ENCODE data around the gene LMX1B.
A peak's percentile ranks its signal among the peaks of the same experiment; 100 is the strongest.

Gene LMX1B

DNA sequence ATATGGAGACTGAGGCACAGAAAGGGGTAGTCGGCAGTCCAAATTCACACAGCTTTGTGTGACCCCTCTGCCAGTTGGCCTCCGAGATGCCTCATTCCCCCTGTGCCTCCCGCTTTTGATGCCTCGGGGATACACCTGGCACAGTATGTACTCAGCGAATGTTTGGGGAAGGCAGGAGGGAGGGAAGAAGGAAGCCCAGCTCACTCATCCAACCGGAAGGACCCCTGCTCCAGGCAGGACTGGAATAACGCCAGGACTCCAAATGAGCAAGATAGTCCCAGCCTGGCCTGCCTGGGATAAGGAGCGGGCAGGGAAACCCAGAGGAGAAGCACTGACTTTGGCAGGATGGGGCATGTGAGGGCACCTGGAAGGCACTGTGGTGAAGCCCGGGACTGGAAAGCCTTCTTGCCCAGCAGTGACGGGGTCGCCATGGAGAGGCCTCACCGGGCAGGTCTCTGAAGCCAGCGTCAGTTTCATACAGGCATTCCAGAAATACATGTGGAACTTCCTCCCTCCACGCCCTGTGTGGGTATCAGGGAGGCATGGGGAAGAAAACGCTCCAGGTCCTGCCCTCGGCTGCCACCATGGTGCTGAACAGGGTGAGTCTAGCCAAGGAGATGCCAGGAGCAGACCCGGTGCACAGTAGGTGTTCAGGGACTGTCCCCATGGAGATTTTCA lies 20.3 kb downstream of the LMX1B start:
- TF ChIP-seq, protein P1, sequence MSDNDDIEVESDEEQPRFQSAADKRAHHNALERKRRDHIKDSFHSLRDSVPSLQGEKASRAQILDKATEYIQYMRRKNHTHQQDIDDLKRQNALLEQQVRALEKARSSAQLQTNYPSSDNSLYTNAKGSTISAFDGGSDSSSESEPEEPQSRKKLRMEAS (IDR thresholded peaks at IDR 0.05): no peak
- TF ChIP-seq TEAD4 (IDR thresholded peaks at IDR 0.05) (no peak), EP300 (IDR thresholded peaks at IDR 0.05; ENCODE audit: borderline replicate concordance) (no peak), RAD21 (IDR thresholded peaks at IDR 0.05; ENCODE audit: low read depth) (no peak), YY1 (IDR thresholded peaks at IDR 0.05; ENCODE audit: low read depth) (no peak), ZBTB7A (IDR thresholded peaks at IDR 0.05; ENCODE audit: low read depth) (no peak), NFIC (IDR thresholded peaks at IDR 0.05) (no peak), FOXM1 (IDR thresholded peaks at IDR 0.05; ENCODE audit: borderline replicate concordance, low read depth) (no peak), CREB1 (IDR thresholded peaks at IDR 0.05; ENCODE audit: low read depth) (no peak), TCF12 (IDR thresholded peaks at IDR 0.05; ENCODE audit: low read depth) (no peak), CEBPB (IDR thresholded peaks at IDR 0.05) (no peak), EGR1 (IDR thresholded peaks at IDR 0.05) (no peak)
- TF ChIP-seq, protein P2, sequence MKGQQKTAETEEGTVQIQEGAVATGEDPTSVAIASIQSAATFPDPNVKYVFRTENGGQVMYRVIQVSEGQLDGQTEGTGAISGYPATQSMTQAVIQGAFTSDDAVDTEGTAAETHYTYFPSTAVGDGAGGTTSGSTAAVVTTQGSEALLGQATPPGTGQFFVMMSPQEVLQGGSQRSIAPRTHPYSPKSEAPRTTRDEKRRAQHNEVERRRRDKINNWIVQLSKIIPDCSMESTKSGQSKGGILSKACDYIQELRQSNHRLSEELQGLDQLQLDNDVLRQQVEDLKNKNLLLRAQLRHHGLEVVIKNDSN (IDR thresholded peaks at IDR 0.05): no peak

GRCh38 chr9:126635061-126635460 lies 21.3 kb downstream of the LMX1B start:
- TF ChIP-seq, protein P1 (IDR thresholded peaks at IDR 0.05): no peak
- TF ChIP-seq TCF12 (IDR thresholded peaks at IDR 0.05; ENCODE audit: low read depth): no peak
- no peak for TF ChIP-seq ZBTB7A (IDR thresholded peaks at IDR 0.05; ENCODE audit: low read depth)

DNA sequence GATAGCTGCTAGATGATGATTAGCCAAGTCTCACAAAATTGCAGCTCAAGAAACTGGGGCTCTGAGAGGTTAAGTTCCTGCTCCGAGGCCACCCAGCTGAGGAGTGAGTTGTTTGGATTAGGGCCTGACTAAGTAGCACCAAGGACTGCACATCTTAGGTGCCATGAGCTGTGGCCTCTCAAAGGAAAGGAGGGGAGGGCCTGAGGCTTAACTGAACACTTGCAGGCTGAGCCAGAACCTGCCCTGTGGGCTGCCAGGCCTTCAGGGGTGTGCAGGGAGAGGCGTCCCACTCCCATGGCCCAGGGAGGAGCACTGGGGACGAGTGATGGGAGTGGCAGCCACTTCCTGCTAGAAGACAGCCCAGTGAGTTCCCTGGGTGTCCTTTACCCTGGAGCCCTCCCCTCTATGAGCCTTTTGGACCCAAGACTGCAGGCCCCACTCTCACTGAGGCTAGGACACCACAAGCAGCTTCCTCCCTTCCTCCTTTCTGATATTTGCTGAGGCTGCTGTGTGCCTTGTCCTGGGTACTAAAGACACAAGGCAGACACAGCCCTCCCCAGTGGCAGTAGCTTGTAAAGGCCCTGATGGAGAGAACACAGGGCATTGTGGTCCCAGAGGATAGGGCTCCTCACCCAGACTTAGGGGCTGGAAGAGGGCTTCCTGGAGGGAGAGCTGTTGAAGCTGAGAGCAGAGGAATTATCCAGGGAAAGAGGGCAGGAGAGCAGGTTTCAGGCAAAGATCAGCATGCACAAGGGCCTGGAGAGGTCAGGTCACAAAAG lies 22.1 kb downstream of the LMX1B start:
- TF ChIP-seq, protein P3, sequence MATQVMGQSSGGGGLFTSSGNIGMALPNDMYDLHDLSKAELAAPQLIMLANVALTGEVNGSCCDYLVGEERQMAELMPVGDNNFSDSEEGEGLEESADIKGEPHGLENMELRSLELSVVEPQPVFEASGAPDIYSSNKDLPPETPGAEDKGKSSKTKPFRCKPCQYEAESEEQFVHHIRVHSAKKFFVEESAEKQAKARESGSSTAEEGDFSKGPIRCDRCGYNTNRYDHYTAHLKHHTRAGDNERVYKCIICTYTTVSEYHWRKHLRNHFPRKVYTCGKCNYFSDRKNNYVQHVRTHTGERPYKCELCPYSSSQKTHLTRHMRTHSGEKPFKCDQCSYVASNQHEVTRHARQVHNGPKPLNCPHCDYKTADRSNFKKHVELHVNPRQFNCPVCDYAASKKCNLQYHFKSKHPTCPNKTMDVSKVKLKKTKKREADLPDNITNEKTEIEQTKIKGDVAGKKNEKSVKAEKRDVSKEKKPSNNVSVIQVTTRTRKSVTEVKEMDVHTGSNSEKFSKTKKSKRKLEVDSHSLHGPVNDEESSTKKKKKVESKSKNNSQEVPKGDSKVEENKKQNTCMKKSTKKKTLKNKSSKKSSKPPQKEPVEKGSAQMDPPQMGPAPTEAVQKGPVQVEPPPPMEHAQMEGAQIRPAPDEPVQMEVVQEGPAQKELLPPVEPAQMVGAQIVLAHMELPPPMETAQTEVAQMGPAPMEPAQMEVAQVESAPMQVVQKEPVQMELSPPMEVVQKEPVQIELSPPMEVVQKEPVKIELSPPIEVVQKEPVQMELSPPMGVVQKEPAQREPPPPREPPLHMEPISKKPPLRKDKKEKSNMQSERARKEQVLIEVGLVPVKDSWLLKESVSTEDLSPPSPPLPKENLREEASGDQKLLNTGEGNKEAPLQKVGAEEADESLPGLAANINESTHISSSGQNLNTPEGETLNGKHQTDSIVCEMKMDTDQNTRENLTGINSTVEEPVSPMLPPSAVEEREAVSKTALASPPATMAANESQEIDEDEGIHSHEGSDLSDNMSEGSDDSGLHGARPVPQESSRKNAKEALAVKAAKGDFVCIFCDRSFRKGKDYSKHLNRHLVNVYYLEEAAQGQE (IDR thresholded peaks at IDR 0.05; ENCODE audit: low read depth): no peak
- no peak for TF ChIP-seq EP300 (IDR thresholded peaks at IDR 0.05; ENCODE audit: borderline replicate concordance)
- TF ChIP-seq, protein P1 (IDR thresholded peaks at IDR 0.05): no peak
- no peak for TF ChIP-seq TEAD4 (IDR thresholded peaks at IDR 0.05)
- TF ChIP-seq TAF1 (IDR thresholded peaks at IDR 0.05; ENCODE audit: low read depth): no peak
- no peak for TF ChIP-seq EGR1 (IDR thresholded peaks at IDR 0.05)
- no peak for TF ChIP-seq TCF12 (IDR thresholded peaks at IDR 0.05; ENCODE audit: low read depth)
- TF ChIP-seq, protein P2 (IDR thresholded peaks at IDR 0.05): no peak
- TF ChIP-seq FOXM1 (IDR thresholded peaks at IDR 0.05; ENCODE audit: borderline replicate concordance, low read depth): no peak
- TF ChIP-seq CREB1 (IDR thresholded peaks at IDR 0.05; ENCODE audit: low read depth): no peak

- no peak for TF ChIP-seq RAD21 (IDR thresholded peaks at IDR 0.05; ENCODE audit: low read depth)
- TF ChIP-seq, protein P1 (IDR thresholded peaks at IDR 0.05): peak; percentile 30; the same call in 1 of the 2 replicates
Observed at GRCh38 chr9:126636983-126637798, 23.5 kb downstream of the LMX1B start.

DNA sequence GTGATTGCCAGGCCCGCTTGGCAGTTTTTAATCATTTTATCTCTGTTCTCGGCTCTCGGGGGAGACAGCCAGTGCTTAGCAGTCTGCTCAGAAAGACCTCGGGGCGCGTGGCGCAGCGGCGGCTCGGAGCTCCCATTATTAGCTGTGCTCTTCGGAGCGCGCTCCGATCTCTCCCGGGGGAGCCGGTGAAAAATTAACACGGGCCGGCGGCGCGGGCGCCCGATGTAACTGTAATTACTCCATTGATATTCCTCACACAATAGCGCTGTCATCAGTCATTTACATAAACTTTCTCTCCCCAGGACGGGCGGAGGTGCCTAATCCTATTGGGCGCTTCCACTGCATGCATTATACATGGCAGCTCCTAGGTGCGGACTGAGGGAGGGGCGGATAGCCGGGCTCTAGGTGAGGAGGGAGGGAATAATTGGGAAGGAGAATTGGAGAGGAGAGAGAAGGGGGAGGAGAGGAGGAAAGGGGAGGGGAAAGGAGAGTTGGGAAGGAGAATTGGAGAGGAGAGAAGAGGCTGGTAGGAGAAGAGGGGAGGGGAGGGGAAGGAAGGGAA lies 24.9 kb downstream of the LMX1B start:
- TF ChIP-seq, protein P1 (IDR thresholded peaks at IDR 0.05): no peak
- 0 out of 2 replicates have a peak, but pooled peaks have one; percentile 38 for TF ChIP-seq YY1 (IDR thresholded peaks at IDR 0.05; ENCODE audit: low read depth)

DNA sequence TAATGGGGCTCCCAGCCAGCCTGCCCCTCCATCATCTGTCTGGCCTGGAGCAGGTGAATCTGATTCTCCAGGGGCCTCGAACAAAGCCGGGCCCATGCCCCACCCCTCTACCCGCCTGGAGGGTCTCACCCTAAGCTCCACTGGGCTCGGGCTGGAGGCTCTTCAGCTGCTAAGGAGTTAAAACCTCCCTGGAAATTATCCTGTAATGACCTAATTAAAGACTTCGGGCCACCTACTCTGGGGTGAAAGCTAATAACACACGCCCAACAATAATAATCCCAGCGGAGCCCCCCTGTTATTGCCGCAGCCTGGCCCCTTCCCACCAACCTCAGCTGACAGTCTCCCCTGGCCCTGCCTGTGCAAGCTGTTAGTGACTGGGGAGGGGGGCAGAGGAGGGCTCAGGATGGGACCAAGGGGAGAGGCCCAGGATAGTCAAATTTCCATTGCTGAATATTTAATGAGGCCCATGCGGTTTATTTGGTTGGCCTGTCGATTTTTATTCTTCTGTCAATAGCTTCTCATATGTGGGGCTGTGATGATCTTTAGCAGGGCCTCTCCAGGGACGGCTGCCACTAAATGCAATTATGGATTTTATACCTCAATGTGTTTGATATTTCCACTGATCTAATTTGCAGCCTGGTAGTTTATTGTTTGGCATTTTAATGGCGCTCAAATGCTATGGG lies 25.7 kb downstream of the LMX1B start:
- TF ChIP-seq ZBTB7A (IDR thresholded peaks at IDR 0.05; ENCODE audit: low read depth) (no peak), NFIC (IDR thresholded peaks at IDR 0.05) (no peak)
